ENCODE results near the gene OVOL2. TPM values are rescaled to one million over a fixed set of nuclear protein-coding genes. Genes with fewer than 3 reads are reported as not detected.
"Not testable (repeated sequence)": the region's sequence is repeated elsewhere in the genome, so short reads cannot be mapped to it uniquely, and the experiment has no call there.

The OVOL2 gene
- total RNA-seq, 1 experiment from 2014 or later = not detected

- no peak for DNase-seq
- Histone ChIP-seq H3K36me3 (ENCODE audit: insufficient read depth, low read length) (no peaks in the 10 kb centered on the region), H2AFZ (ENCODE audit: low read length) (no peak overlapping the region), H3K9me2 (replicated peaks; ENCODE audit: insufficient read depth, low read length) (no peaks in the 10 kb centered on the region), H4K20me1 (ENCODE audit: insufficient read depth, low read depth, low read length) (no peaks in the 10 kb centered on the region), H3K4me3 (ENCODE audit: low read length) (no peak overlapping the region), H3K79me2 (ENCODE audit: low read length) (no peaks in the 10 kb centered on the region), H3K9ac (ENCODE audit: low read length) (no peak overlapping the region), H3K4me1 (ENCODE audit: low read length) (no peaks in the 10 kb centered on the region), H3K27me3 (ENCODE audit: low read length) (no peaks in the 10 kb centered on the region), H3K27ac (ENCODE audit: low read length) (no peak overlapping the region), H3K4me2 (ENCODE audit: low read depth, low read length, poor library complexity, severe bottlenecking) (no peak overlapping the region), H3K9me3 (ENCODE audit: low read length) (no peaks in the 10 kb centered on the region)
Observed at GRCh38 chr20:18090477-18090876, 32.8 kb upstream of the OVOL2 start.

- Histone ChIP-seq H2AFZ (ENCODE audit: low read length) (no peak overlapping the region), H3K79me2 (ENCODE audit: low read length) (no peaks in the 10 kb centered on the region), H3K9me3 (ENCODE audit: low read length) (no peaks in the 10 kb centered on the region), H3K4me2 (ENCODE audit: low read depth, low read length, poor library complexity, severe bottlenecking) (no peak overlapping the region), H3K4me3 (ENCODE audit: low read length) (no peak overlapping the region), H3K9ac (ENCODE audit: low read length) (no peak overlapping the region), H4K20me1 (ENCODE audit: insufficient read depth, low read depth, low read length) (no peaks in the 10 kb centered on the region), H3K36me3 (ENCODE audit: insufficient read depth, low read length) (no peaks in the 10 kb centered on the region), H3K27me3 (ENCODE audit: low read length) (no peaks in the 10 kb centered on the region), H3K4me1 (ENCODE audit: low read length) (no peaks in the 10 kb centered on the region), H3K27ac (ENCODE audit: low read length) (no peak overlapping the region), H3K9me2 (replicated peaks; ENCODE audit: insufficient read depth, low read length) (no peaks in the 10 kb centered on the region)
- DNase-seq = no peak
Observed at GRCh38 chr20:18090044-18090443, 32.3 kb upstream of the OVOL2 start.

- H2AFZ ChIP-seq (ENCODE audit: low read length); H3K27ac ChIP-seq (ENCODE audit: low read length); H3K36me3 ChIP-seq (ENCODE audit: insufficient read depth, low read length); H3K9ac ChIP-seq (ENCODE audit: low read length); H3K4me2 ChIP-seq (ENCODE audit: low read depth, low read length, poor library complexity, severe bottlenecking); H3K4me3 ChIP-seq (ENCODE audit: low read length); H3K79me2 ChIP-seq (ENCODE audit: low read length); H3K27me3 ChIP-seq (ENCODE audit: low read length); H3K4me1 ChIP-seq (ENCODE audit: low read length); DNase-seq; H3K9me3 ChIP-seq (ENCODE audit: low read length); H3K9me2 ChIP-seq (replicated peaks; ENCODE audit: insufficient read depth, low read length); H4K20me1 ChIP-seq (ENCODE audit: insufficient read depth, low read depth, low read length): not testable (repeated sequence)
Observed at GRCh38 chr20:18088841-18089240, 31.1 kb upstream of the OVOL2 start.

GRCh38 chr20:18088298-18088697, 30.6 kb upstream of the OVOL2 start:
- H3K9me2 ChIP-seq (replicated peaks; ENCODE audit: insufficient read depth, low read length); H3K4me1 ChIP-seq (ENCODE audit: low read length); H4K20me1 ChIP-seq (ENCODE audit: insufficient read depth, low read depth, low read length); H2AFZ ChIP-seq (ENCODE audit: low read length); H3K79me2 ChIP-seq (ENCODE audit: low read length); DNase-seq; H3K36me3 ChIP-seq (ENCODE audit: insufficient read depth, low read length); H3K27ac ChIP-seq (ENCODE audit: low read length); H3K4me3 ChIP-seq (ENCODE audit: low read length); H3K27me3 ChIP-seq (ENCODE audit: low read length); H3K4me2 ChIP-seq (ENCODE audit: low read depth, low read length, poor library complexity, severe bottlenecking); H3K9me3 ChIP-seq (ENCODE audit: low read length); H3K9ac ChIP-seq (ENCODE audit: low read length): not testable (repeated sequence)

GRCh38 chr20:18087054-18087453, 29.3 kb upstream of the OVOL2 start:
- Histone ChIP-seq H3K9me3 (ENCODE audit: low read length) (no peaks in the 10 kb centered on the region), H3K9ac (ENCODE audit: low read length) (no peak overlapping the region), H3K9me2 (replicated peaks; ENCODE audit: insufficient read depth, low read length) (no peaks in the 10 kb centered on the region), H3K4me2 (ENCODE audit: low read depth, low read length, poor library complexity, severe bottlenecking) (no peak overlapping the region), H3K4me3 (ENCODE audit: low read length) (no peak overlapping the region), H3K27me3 (ENCODE audit: low read length) (no peaks in the 10 kb centered on the region), H3K79me2 (ENCODE audit: low read length) (no peaks in the 10 kb centered on the region), H4K20me1 (ENCODE audit: insufficient read depth, low read depth, low read length) (no peaks in the 10 kb centered on the region), H2AFZ (ENCODE audit: low read length) (no peak overlapping the region), H3K27ac (ENCODE audit: low read length) (no peak overlapping the region), H3K36me3 (ENCODE audit: insufficient read depth, low read length) (no peaks in the 10 kb centered on the region), H3K4me1 (ENCODE audit: low read length) (no peaks in the 10 kb centered on the region)
- DNase-seq = no peak

GRCh38 chr20:18080836-18081235, 23.1 kb upstream of the OVOL2 start:
- not testable (repeated sequence) for H3K4me1 ChIP-seq (ENCODE audit: low read length); H3K9me2 ChIP-seq (replicated peaks; ENCODE audit: insufficient read depth, low read length)

GRCh38 chr20:18079756-18080353, 22.1 kb upstream of the OVOL2 start:
- H3K4me2 ChIP-seq (ENCODE audit: low read depth, low read length, poor library complexity, severe bottlenecking) = no peak overlapping the region
- no peak overlapping the region for H3K4me3 ChIP-seq (ENCODE audit: low read length)
- H3K27me3 ChIP-seq (ENCODE audit: low read length) = no peaks in the 10 kb centered on the region
- H3K79me2 ChIP-seq (ENCODE audit: low read length) = no peaks in the 10 kb centered on the region
- H3K9me3 ChIP-seq (ENCODE audit: low read length) = no peaks in the 10 kb centered on the region
- no peak overlapping the region for H3K27ac ChIP-seq (ENCODE audit: low read length)
- H3K9ac ChIP-seq (ENCODE audit: low read length) = no peak overlapping the region
- H2AFZ ChIP-seq (ENCODE audit: low read length) = no peak overlapping the region
- H3K4me1 ChIP-seq (ENCODE audit: low read length) = no peaks in the 10 kb centered on the region
- no peak for DNase-seq
- H4K20me1 ChIP-seq (ENCODE audit: insufficient read depth, low read depth, low read length) = no peaks in the 10 kb centered on the region
- H3K9me2 ChIP-seq (replicated peaks; ENCODE audit: insufficient read depth, low read length) = no peaks in the 10 kb centered on the region
- no peaks in the 10 kb centered on the region for H3K36me3 ChIP-seq (ENCODE audit: insufficient read depth, low read length)

More at GRCh38 chr20:18080836-18081235, 23.1 kb upstream of the OVOL2 start:
- H2AFZ ChIP-seq (ENCODE audit: low read length); H3K27ac ChIP-seq (ENCODE audit: low read length); H3K27me3 ChIP-seq (ENCODE audit: low read length); DNase-seq; H3K4me3 ChIP-seq (ENCODE audit: low read length); H3K36me3 ChIP-seq (ENCODE audit: insufficient read depth, low read length); H3K9ac ChIP-seq (ENCODE audit: low read length); H3K4me2 ChIP-seq (ENCODE audit: low read depth, low read length, poor library complexity, severe bottlenecking); H3K79me2 ChIP-seq (ENCODE audit: low read length); H3K9me3 ChIP-seq (ENCODE audit: low read length); H4K20me1 ChIP-seq (ENCODE audit: insufficient read depth, low read depth, low read length): not testable (repeated sequence)

GRCh38 chr20:18077157-18077556, 19.4 kb upstream of the OVOL2 start:
- Histone ChIP-seq H3K4me2 (ENCODE audit: low read depth, low read length, poor library complexity, severe bottlenecking) (no peak overlapping the region), H3K4me3 (ENCODE audit: low read length) (no peak overlapping the region), H2AFZ (ENCODE audit: low read length) (no peak overlapping the region), H3K36me3 (ENCODE audit: insufficient read depth, low read length) (no peaks in the 10 kb centered on the region), H3K4me1 (ENCODE audit: low read length) (no peaks in the 10 kb centered on the region), H3K79me2 (ENCODE audit: low read length) (no peaks in the 10 kb centered on the region), H3K9me3 (ENCODE audit: low read length) (no peaks in the 10 kb centered on the region), H3K27me3 (ENCODE audit: low read length) (no peaks in the 10 kb centered on the region), H3K9me2 (replicated peaks; ENCODE audit: insufficient read depth, low read length) (no peaks in the 10 kb centered on the region), H3K9ac (ENCODE audit: low read length) (no peak overlapping the region), H4K20me1 (ENCODE audit: insufficient read depth, low read depth, low read length) (no peaks in the 10 kb centered on the region), H3K27ac (ENCODE audit: low read length) (no peak overlapping the region)
- no peak for DNase-seq

- Histone ChIP-seq H3K9me3 (ENCODE audit: low read length) (no peaks in the 10 kb centered on the region), H4K20me1 (ENCODE audit: insufficient read depth, low read depth, low read length) (no peaks in the 10 kb centered on the region), H3K9ac (ENCODE audit: low read length) (no peak overlapping the region), H3K4me2 (ENCODE audit: low read depth, low read length, poor library complexity, severe bottlenecking) (no peak overlapping the region), H2AFZ (ENCODE audit: low read length) (no peak overlapping the region), H3K36me3 (ENCODE audit: insufficient read depth, low read length) (no peaks in the 10 kb centered on the region), H3K4me1 (ENCODE audit: low read length) (no peaks in the 10 kb centered on the region), H3K27ac (ENCODE audit: low read length) (no peak overlapping the region), H3K4me3 (ENCODE audit: low read length) (no peak overlapping the region), H3K79me2 (ENCODE audit: low read length) (no peaks in the 10 kb centered on the region), H3K27me3 (ENCODE audit: low read length) (no peaks in the 10 kb centered on the region), H3K9me2 (replicated peaks; ENCODE audit: insufficient read depth, low read length) (no peaks in the 10 kb centered on the region)
- DNase-seq = no peak
Observed at GRCh38 chr20:18072532-18072931, 14.8 kb upstream of the OVOL2 start.

Data from Karpas-422 (cell line).